ENCODE data around the gene BIN1. TPM values are rescaled to one million over a fixed set of nuclear protein-coding genes. Genes with fewer than 3 reads are reported as not detected.

BIN1 gene
- total RNA-seq, 1 experiment from 2014 or later = 34.1 TPM

DNA sequence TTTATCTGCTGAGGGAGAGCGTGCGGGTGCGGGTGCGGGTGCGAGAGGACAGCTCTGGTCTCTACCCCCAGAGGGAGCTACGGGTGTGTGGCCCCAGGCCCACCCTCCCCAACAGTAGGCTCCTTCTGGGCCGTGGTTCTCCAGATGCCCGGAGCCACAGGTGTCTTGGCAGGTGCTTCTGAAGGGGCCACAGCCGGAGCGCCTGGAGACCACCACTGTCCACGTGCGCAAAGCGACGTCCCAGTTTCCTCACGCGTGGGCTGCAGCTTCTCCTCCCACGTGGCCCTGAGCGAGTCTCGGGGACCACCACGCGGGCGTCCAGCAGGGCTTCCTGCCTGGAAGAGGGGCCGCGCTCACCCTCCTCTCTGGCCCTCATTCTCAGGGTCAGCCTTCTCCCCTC, 90.6 kb downstream of the BIN1 start:
- intact Hi-C loops (cut with micrococcal nuclease; ENCODE audit: unreplicated experiment) = no loop called here
- H3K4me3 ChIP-seq (ENCODE audit: low read depth, low read length, poor library complexity, severe bottlenecking) = no peak overlapping the region
- TF ChIP-seq EZH2 (IDR thresholded peaks at IDR 0.05; ENCODE audit: borderline replicate concordance, low read depth, low read length, poor library complexity, severe bottlenecking) = no peak
- TF ChIP-seq, protein P1, sequence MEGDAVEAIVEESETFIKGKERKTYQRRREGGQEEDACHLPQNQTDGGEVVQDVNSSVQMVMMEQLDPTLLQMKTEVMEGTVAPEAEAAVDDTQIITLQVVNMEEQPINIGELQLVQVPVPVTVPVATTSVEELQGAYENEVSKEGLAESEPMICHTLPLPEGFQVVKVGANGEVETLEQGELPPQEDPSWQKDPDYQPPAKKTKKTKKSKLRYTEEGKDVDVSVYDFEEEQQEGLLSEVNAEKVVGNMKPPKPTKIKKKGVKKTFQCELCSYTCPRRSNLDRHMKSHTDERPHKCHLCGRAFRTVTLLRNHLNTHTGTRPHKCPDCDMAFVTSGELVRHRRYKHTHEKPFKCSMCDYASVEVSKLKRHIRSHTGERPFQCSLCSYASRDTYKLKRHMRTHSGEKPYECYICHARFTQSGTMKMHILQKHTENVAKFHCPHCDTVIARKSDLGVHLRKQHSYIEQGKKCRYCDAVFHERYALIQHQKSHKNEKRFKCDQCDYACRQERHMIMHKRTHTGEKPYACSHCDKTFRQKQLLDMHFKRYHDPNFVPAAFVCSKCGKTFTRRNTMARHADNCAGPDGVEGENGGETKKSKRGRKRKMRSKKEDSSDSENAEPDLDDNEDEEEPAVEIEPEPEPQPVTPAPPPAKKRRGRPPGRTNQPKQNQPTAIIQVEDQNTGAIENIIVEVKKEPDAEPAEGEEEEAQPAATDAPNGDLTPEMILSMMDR (conservative IDR thresholded peaks at IDR 0.05; ENCODE audit: low read depth, low read length) = no peak
- no TSS peak for BruUV-seq (replicated peaks)
- no peaks in the 10 kb centered on the region for H3K9me3 ChIP-seq (ENCODE audit: low read depth, low read length, poor library complexity, severe bottlenecking)
- DNase-seq (ENCODE audit: low spot score) = no peak
- POLR2A ChIA-PET (ENCODE audit: low non-redundant PET) = no interaction called here
- peaks cover 36% of the 10 kb centered on the region for H3K27me3 ChIP-seq (replicated peaks; ENCODE audit: insufficient read depth, low read depth, low read length, poor library complexity)
- H3K36me3 ChIP-seq (ENCODE audit: insufficient read depth, low read length, poor library complexity, severe bottlenecking) = no peaks in the 10 kb centered on the region
- H3K27ac ChIP-seq (ENCODE audit: low read depth, low read length, poor library complexity, severe bottlenecking) = no peak overlapping the region
- CTCF ChIA-PET = no interaction called here
- no peaks in the 10 kb centered on the region for H3K4me1 ChIP-seq (ENCODE audit: insufficient read depth, low read length, poor library complexity, severe bottlenecking)

DNA sequence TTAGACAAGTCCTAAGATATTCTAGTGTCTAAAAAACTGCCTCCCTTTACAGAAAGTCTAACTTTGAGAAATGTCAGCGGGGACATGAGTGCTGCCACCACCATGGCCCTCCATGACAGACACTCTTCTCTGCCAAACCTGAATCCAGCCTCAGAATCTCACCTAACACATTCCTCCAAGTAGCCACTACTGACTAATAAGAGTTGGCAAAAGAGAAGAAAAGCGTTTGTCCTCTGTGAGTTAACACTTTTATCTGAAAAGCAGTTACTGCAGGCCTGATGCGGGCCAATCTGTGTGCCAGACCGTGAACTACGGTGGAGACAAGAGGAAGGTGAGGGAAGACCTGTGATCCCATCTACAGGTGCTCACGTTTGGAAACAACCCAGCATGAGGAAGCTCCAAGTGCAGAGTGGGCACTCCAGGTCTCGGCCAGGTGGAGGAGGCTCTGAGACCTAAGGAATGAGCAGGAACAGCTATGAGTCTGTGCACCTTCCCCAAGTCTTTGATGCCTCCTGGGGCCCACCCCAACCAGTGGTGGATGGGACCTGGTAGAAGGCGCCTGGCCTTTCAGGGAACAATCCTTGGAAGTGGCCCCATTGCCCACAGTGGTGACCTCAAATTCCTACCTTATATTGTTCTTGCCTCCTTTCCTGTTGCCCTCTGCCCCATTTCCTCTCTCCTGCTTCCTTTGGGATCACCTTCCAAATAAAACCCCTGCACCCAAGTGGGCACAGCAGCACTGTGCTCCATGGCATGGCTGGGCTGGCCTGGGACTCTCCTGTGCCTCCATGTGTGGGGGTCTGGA, 91.6 kb downstream of the BIN1 start:
- Histone ChIP-seq H3K9me3 (ENCODE audit: low read depth, low read length, poor library complexity, severe bottlenecking) (no peaks in the 10 kb centered on the region), H3K36me3 (ENCODE audit: insufficient read depth, low read length, poor library complexity, severe bottlenecking) (no peaks in the 10 kb centered on the region), H3K4me3 (ENCODE audit: low read depth, low read length, poor library complexity, severe bottlenecking) (no peak overlapping the region), H3K4me1 (ENCODE audit: insufficient read depth, low read length, poor library complexity, severe bottlenecking) (no peaks in the 10 kb centered on the region), H3K27me3 (replicated peaks; ENCODE audit: insufficient read depth, low read depth, low read length, poor library complexity) (peaks cover 33% of the 10 kb centered on the region), H3K27ac (ENCODE audit: low read depth, low read length, poor library complexity, severe bottlenecking) (no peak overlapping the region)
- no TSS peak for BruUV-seq (replicated peaks)
- CTCF ChIA-PET = no interaction called here
- POLR2A ChIA-PET (ENCODE audit: low non-redundant PET) = no interaction called here
- no peak for DNase-seq (ENCODE audit: low spot score)
- TF ChIP-seq, protein P1 (conservative IDR thresholded peaks at IDR 0.05; ENCODE audit: low read depth, low read length) = no peak
- TF ChIP-seq EZH2 (IDR thresholded peaks at IDR 0.05; ENCODE audit: borderline replicate concordance, low read depth, low read length, poor library complexity, severe bottlenecking) = no peak
- intact Hi-C loops (cut with micrococcal nuclease; ENCODE audit: unreplicated experiment) = no loop called here

DNA sequence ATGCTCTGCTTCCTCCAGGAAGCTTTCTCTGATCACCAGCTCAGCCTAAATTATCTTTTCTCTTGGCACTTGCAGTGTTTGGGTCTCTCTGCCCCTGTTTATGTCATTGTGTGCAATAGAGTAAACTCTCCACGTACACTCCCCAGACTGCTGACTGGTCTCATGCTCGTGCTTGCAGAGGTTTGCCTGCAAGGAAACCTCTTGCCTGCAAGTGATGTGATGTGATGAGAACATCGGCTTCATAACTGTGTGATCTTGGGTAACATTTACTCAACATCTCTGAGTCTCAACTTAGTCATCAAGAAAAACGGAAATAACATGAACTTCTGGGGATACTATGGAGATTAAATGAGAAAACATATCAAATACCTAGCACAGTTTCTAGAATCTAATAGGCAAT, 92.3 kb downstream of the BIN1 start:
- Histone ChIP-seq H3K4me1 (ENCODE audit: insufficient read depth, low read length, poor library complexity, severe bottlenecking) (no peaks in the 10 kb centered on the region), H3K36me3 (ENCODE audit: insufficient read depth, low read length, poor library complexity, severe bottlenecking) (no peaks in the 10 kb centered on the region), H3K27me3 (replicated peaks; ENCODE audit: insufficient read depth, low read depth, low read length, poor library complexity) (peaks cover 38% of the 10 kb centered on the region), H3K27ac (ENCODE audit: low read depth, low read length, poor library complexity, severe bottlenecking) (no peak overlapping the region), H3K9me3 (ENCODE audit: low read depth, low read length, poor library complexity, severe bottlenecking) (no peaks in the 10 kb centered on the region), H3K4me3 (ENCODE audit: low read depth, low read length, poor library complexity, severe bottlenecking) (no peak overlapping the region)
- BruUV-seq (replicated peaks) = no TSS peak
- ChIA-PET CTCF (no interaction called here), POLR2A (ENCODE audit: low non-redundant PET) (no interaction called here)
- TF ChIP-seq, protein P1 (conservative IDR thresholded peaks at IDR 0.05; ENCODE audit: low read depth, low read length) = no peak
- TF ChIP-seq EZH2 (IDR thresholded peaks at IDR 0.05; ENCODE audit: borderline replicate concordance, low read depth, low read length, poor library complexity, severe bottlenecking) = no peak
- DNase-seq (ENCODE audit: low spot score) = no peak
- intact Hi-C loops (cut with micrococcal nuclease; ENCODE audit: unreplicated experiment) = no loop called here

All from A673 (cell line).